ENCODE results near the gene ZNF865. TPM values are rescaled to one million over a fixed set of nuclear protein-coding genes. Genes with fewer than 3 reads are reported as not detected.

ZNF865 gene
- total and polyA plus RNA-seq, 7 donors: 11.1 to 40.4 (median 19.9) TPM

DNA sequence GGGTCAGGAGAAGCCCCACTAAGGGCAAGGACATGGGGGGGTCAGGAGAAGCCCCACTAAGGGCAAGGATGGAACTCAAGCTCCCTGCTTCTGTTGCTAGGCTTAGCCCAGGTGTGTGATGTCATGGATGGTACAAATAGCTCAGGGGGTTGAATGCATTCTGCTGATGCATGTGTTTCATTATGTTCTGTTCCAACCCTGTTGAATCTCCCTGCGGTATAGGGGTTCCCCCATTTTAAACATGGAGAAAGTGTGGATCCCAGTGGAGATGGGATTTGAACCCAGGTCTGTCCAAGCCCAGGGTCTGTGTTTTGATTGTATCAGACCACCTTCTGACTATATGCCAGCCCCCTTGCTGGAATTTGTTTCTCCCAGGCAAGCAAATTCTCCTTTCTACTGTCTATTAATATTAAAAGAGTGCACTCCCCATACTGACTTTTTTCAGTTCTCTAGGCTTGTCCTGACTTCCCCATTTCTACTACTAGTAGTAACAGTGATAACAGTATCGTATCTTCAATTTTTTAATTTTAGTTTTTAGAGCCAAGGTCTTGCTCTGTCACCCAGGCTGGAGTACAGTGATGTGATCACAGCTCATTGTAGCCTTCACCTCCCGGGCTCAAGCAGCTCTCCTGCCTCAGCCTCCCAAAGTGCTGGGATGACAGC, 6.7 kb downstream of the ZNF865 start:
- no peaks in the 10 kb centered on the region for H3K27me3 ChIP-seq (ENCODE audit: insufficient read depth in 3 of 3, low read length in 2 of 3)
- H3K27ac ChIP-seq: peak overlapping the region; percentile 71
- peak overlapping the region; percentile 20 for H3K4me3 ChIP-seq
- H3K4me1 ChIP-seq: peaks cover 33% of the 10 kb centered on the region
- no peaks in the 10 kb centered on the region for H3K9me3 ChIP-seq
- TF ChIP-seq, protein P1, sequence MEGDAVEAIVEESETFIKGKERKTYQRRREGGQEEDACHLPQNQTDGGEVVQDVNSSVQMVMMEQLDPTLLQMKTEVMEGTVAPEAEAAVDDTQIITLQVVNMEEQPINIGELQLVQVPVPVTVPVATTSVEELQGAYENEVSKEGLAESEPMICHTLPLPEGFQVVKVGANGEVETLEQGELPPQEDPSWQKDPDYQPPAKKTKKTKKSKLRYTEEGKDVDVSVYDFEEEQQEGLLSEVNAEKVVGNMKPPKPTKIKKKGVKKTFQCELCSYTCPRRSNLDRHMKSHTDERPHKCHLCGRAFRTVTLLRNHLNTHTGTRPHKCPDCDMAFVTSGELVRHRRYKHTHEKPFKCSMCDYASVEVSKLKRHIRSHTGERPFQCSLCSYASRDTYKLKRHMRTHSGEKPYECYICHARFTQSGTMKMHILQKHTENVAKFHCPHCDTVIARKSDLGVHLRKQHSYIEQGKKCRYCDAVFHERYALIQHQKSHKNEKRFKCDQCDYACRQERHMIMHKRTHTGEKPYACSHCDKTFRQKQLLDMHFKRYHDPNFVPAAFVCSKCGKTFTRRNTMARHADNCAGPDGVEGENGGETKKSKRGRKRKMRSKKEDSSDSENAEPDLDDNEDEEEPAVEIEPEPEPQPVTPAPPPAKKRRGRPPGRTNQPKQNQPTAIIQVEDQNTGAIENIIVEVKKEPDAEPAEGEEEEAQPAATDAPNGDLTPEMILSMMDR (IDR thresholded peaks at IDR 0.05): no peak
- DNase-seq (no peak), ATAC-seq (peak; percentile 19 to 49 (median 42))
- peaks cover 10 to 50% of the 10 kb centered on the region in 2 donors for H3K36me3 ChIP-seq (ENCODE audit: insufficient read depth in 1 of 2, low read depth in 1 of 2)
- intact Hi-C loops (cut with DNase I): no loop called here
- WGBS, 3 donors: 50 to 65% (median 56%) methylated on average over 3 of the region's 3 CpGs

DNA sequence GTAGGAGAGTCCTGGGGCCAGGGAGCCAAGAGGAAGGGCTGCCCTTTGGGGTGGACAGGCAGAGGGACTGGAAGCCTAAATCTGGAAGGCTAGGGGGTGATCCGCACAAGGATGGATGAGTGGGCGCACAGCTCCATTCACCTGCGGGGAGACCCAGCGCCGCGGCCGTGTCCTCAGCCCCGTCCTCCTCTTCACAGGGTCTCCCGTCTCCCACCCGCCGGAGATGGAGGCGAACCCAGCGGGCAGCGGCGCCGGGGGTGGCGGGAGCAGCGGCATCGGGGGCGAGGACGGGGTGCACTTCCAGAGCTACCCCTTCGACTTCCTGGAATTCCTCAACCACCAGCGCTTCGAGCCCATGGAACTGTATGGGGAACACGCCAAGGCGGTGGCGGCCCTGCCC, 7.9 kb downstream of the ZNF865 start:
- Histone ChIP-seq H3K27me3 (ENCODE audit: insufficient read depth in 3 of 3, low read length in 2 of 3) (no peaks in the 10 kb centered on the region), H3K9me3 (no peaks in the 10 kb centered on the region), H3K4me3 (no peak overlapping the region), H3K4me1 (peaks cover 23% of the 10 kb centered on the region), H3K36me3 (ENCODE audit: insufficient read depth in 1 of 2, low read depth in 1 of 2) (peaks cover 10 to 58% of the 10 kb centered on the region in 2 donors), H3K27ac (peak overlapping the region; percentile 50)
- TF ChIP-seq, protein P1 (IDR thresholded peaks at IDR 0.05): no peak
- 91 to 94% (median 92%) methylated on average over 24 to 27 of the region's 27 CpGs for WGBS, 3 donors
- no peak for DNase-seq
- ATAC-seq: no peak
- intact Hi-C loops (cut with DNase I): no loop called here

GRCh38 chr19:55613930-55614710, 8.7 kb downstream of the ZNF865 start:
- intact Hi-C loops (cut with DNase I): no loop called here
- DNase-seq (no peak), ATAC-seq (no peak)
- Histone ChIP-seq H3K9me3 (no peaks in the 10 kb centered on the region), H3K4me1 (peaks cover 24% of the 10 kb centered on the region), H3K36me3 (ENCODE audit: insufficient read depth in 1 of 2, low read depth in 1 of 2) (peaks cover 10 to 54% of the 10 kb centered on the region in 2 donors), H3K27ac (no peak overlapping the region), H3K27me3 (ENCODE audit: insufficient read depth in 3 of 3, low read length in 2 of 3) (no peaks in the 10 kb centered on the region), H3K4me3 (no peak overlapping the region)
- WGBS, 3 donors: 92 to 95% (median 94%) methylated on average over 52 to 75 of the region's 75 CpGs
- TF ChIP-seq, protein P1 (IDR thresholded peaks at IDR 0.05): no peak

GRCh38 chr19:55614711-55615542, 9.5 kb downstream of the ZNF865 start:
- ATAC-seq (no peak), DNase-seq (no peak)
- TF ChIP-seq, protein P1 (IDR thresholded peaks at IDR 0.05): no peak
- no peaks in the 10 kb centered on the region for H3K27me3 ChIP-seq (ENCODE audit: insufficient read depth in 3 of 3, low read length in 2 of 3)
- intact Hi-C loops (cut with DNase I): no loop called here
- 95 to 97% (median 97%) methylated on average over 71 to 98 of the region's 98 CpGs for WGBS, 3 donors
- no peaks in the 10 kb centered on the region for H3K9me3 ChIP-seq
- H3K27ac ChIP-seq: no peak overlapping the region
- H3K4me3 ChIP-seq: no peak overlapping the region
- peaks cover 24% of the 10 kb centered on the region for H3K4me1 ChIP-seq
- peaks cover 7 to 46% of the 10 kb centered on the region in 2 donors for H3K36me3 ChIP-seq (ENCODE audit: insufficient read depth in 1 of 2, low read depth in 1 of 2)
